ENCODE measurements around the gene AKAP9.

DNA sequence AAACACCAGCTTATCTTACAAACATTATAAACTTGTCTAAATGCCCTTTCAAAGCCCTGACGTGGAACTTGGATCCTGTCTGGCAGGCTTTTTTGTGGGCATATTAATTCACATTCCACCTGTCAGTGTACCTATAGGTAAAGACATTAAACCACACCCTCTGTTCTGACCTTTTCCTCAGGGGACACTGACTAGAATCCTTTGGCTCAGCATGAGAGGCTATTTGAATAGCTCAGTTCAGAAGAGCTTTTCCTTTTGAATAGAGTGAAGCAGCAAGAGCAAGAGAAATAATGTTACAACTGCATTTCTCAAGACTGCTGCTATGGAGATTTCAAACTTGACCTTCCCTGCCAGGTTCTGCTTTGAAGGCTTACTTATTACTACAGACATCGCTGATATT, 116.7 kb downstream of the AKAP9 start:
- TF ChIP-seq, protein P1, sequence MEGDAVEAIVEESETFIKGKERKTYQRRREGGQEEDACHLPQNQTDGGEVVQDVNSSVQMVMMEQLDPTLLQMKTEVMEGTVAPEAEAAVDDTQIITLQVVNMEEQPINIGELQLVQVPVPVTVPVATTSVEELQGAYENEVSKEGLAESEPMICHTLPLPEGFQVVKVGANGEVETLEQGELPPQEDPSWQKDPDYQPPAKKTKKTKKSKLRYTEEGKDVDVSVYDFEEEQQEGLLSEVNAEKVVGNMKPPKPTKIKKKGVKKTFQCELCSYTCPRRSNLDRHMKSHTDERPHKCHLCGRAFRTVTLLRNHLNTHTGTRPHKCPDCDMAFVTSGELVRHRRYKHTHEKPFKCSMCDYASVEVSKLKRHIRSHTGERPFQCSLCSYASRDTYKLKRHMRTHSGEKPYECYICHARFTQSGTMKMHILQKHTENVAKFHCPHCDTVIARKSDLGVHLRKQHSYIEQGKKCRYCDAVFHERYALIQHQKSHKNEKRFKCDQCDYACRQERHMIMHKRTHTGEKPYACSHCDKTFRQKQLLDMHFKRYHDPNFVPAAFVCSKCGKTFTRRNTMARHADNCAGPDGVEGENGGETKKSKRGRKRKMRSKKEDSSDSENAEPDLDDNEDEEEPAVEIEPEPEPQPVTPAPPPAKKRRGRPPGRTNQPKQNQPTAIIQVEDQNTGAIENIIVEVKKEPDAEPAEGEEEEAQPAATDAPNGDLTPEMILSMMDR (IDR thresholded peaks at IDR 0.05): no peak
- TF ChIP-seq POLR2AphosphoS5 (IDR thresholded peaks at IDR 0.05): no peak
- no peak for TF ChIP-seq POLR2A (IDR thresholded peaks at IDR 0.05)
- TF ChIP-seq EP300 (IDR thresholded peaks at IDR 0.05): no peak

Measured in upper lobe of left lung (tissue), 4 donors.